Stimulated activated naive B cell treated with anti-CD40 and anti-IgM and Interleukin-4, amounts not matched to agents 10 μg/mL and 1 μg/mL and 100 μg/mL, for 72 hours (primary cell): Measurements from ENCODE around the gene CCR5.
"Not testable (repeated sequence)": the region's sequence is repeated elsewhere in the genome, so short reads cannot be mapped to it uniquely, and the experiment has no call there.

Source experiments
- ATAC-seq, 2 donors: fragments of 150-1000 bp; cut with Tn5 transposase; replicated peaks; 2 replicates each; pipeline ENCODE4 v1.10.0; 2021; ENCODE audit warnings: moderate library complexity in 1 of 2
- DNase-seq: peaks from one replicate; pipeline ENCODE4 v3.0.0; 2021
- H3K27ac Mint-ChIP-seq: one replicate; pipeline ENCODE4 v1.8.0; 2022; ENCODE audit warnings: mild to moderate bottlenecking, mixed read lengths
- H3K27me3 Mint-ChIP-seq, 2 donors: one replicate each; pipeline ENCODE4 v1.8.0; 2022; ENCODE audit warnings: mixed read lengths in 2 of 2
- H3K36me3 Mint-ChIP-seq, 2 donors: one replicate each; pipeline ENCODE4 v1.8.0; 2022; ENCODE audit warnings: mixed read lengths in 2 of 2, mild to moderate bottlenecking in 1 of 2
- H3K4me1 Mint-ChIP-seq, 2 donors: one replicate each; pipeline ENCODE4 v1.8.0; 2022; ENCODE audit warnings: mixed read lengths in 2 of 2, mild to moderate bottlenecking in 1 of 2
- H3K4me3 Mint-ChIP-seq, 2 donors: one replicate each; pipeline ENCODE4 v1.8.0; 2022; ENCODE audit warnings: mild to moderate bottlenecking in 2 of 2, mixed read lengths in 2 of 2, moderate library complexity in 1 of 2
- H3K9me3 Mint-ChIP-seq, 2 donors: one replicate each; pipeline ENCODE4 v1.8.0; 2022; ENCODE audit warnings: mixed read lengths in 2 of 2, mild to moderate bottlenecking in 1 of 2

The CCR5 gene

DNA sequence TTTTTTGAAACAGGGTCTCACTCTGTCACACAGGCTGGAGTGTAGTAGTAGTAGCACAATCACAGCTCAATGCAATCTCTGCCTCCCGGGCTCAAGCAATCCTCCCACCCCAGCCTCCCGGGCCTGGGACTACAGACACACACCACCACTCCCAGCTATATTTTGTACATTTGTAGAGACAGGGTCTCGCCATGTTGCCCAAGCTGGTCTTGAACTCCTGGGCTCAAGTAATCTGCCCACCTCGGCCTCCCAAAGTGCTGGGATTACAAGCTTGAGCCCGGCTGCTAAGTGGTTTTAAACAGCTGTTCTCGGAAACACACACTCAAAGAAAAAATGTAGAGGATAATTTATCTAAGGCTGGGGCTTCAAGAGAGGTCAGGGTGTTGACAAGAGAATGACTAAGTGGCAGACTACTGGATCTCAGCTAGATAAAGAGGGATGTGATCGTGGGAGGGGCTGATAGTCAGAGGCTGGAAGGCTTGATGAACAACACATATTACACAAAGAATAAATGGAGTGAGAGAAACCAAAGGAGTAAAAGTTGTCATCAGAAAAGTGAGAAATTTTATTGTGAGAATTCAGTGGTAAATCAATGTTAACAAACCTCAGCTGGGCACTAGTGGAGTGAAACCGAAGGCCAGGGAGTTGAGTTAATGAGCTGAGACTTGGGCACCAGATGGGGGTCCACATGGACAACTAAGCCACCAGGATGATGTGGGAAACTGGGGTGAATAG is 29.4 kb downstream of the CCR5 start:
- H3K27me3 Mint-ChIP-seq, result peaks cover 2% of the 10 kb centered on the region in 2 donors
- H3K27ac Mint-ChIP-seq, result no peak overlapping the region
- no peak overlapping the region for H3K4me3 Mint-ChIP-seq
- ATAC-seq (no peak), DNase-seq (no peak)
- no peaks in the 10 kb centered on the region for H3K9me3 Mint-ChIP-seq
- H3K4me1 Mint-ChIP-seq, result peaks cover 17 to 27% of the 10 kb centered on the region in 2 donors
- no peaks in the 10 kb centered on the region for H3K36me3 Mint-ChIP-seq

GRCh38 chr3:46400846-46401245 is 30.1 kb downstream of the CCR5 start:
- H3K4me1 Mint-ChIP-seq, result peaks cover 17 to 27% of the 10 kb centered on the region in 2 donors
- ATAC-seq (no peak), DNase-seq (no peak)
- no peaks in the 10 kb centered on the region for H3K27me3 Mint-ChIP-seq
- H3K36me3 Mint-ChIP-seq, result no peaks in the 10 kb centered on the region
- no peaks in the 10 kb centered on the region for H3K9me3 Mint-ChIP-seq
- no peak overlapping the region for H3K27ac Mint-ChIP-seq
- no peak overlapping the region for H3K4me3 Mint-ChIP-seq

DNA sequence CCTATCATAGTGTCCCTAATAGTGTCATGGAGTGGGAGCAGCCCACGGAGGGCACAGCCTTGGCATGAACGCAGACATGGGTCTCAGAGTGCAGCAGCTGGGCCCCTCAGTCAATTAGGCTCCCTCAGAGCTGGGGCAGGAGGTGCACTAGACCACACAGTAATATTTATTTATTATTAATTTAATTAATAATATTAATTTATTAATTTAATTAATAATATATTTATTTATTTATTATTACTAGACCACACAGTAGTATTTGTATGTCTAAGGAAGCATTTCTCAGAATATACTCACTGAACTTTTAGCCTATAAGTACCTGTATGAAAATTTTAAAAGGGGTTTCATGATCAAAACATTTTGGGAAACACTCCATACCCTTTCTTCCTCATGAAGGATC is 30.8 kb downstream of the CCR5 start:
- DNase-seq (no peak), ATAC-seq (no peak)
- Mint-ChIP-seq H3K27ac (no peak overlapping the region), H3K27me3 (no peaks in the 10 kb centered on the region), H3K9me3 (peaks cover under 1 to 1% of the 10 kb centered on the region in 2 donors), H3K4me1 (peaks cover 16 to 27% of the 10 kb centered on the region in 2 donors), H3K4me3 (no peak overlapping the region), H3K36me3 (peaks cover 2 to 4% of the 10 kb centered on the region in 2 donors)

DNA sequence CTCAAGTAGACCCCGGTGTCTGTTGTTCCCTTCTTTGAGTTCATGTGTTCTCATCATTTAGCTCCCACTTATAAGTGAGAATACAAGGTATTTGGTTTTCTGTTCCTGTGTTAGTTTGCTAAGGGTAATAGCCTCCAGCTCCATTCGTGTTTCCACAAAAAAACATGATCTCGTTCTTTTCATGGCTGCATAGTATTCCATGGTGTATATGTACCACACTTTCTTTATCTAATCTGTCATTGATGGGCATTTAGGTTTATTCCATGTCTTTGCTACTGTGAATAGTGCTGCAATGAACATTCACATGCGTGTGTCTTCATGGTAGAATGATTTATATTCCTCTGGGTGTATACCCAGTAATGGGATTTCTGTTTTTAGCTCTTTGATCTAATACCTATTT is 32.2 kb downstream of the CCR5 start:
- H3K27ac Mint-ChIP-seq, ATAC-seq, H3K9me3 Mint-ChIP-seq, DNase-seq, H3K4me3 Mint-ChIP-seq, H3K27me3 Mint-ChIP-seq: not testable (repeated sequence)
- Mint-ChIP-seq H3K4me1 (peaks cover 19 to 35% of the 10 kb centered on the region in 2 donors), H3K36me3 (peaks cover 5 to 11% of the 10 kb centered on the region in 2 donors)

GRCh38 chr3:46405301-46406019 is 34.7 kb downstream of the CCR5 start:
- Mint-ChIP-seq H3K27me3 (no peaks in the 10 kb centered on the region), H3K4me1 (peaks cover 32 to 58% of the 10 kb centered on the region in 2 donors), H3K4me3 (no peak overlapping the region), H3K27ac (peak overlapping the region; percentile 28), H3K36me3 (peaks cover 11 to 30% of the 10 kb centered on the region in 2 donors), H3K9me3 (peaks cover 4 to 5% of the 10 kb centered on the region in 2 donors)
- DNase-seq, result no peak
- ATAC-seq, result no peak

DNA sequence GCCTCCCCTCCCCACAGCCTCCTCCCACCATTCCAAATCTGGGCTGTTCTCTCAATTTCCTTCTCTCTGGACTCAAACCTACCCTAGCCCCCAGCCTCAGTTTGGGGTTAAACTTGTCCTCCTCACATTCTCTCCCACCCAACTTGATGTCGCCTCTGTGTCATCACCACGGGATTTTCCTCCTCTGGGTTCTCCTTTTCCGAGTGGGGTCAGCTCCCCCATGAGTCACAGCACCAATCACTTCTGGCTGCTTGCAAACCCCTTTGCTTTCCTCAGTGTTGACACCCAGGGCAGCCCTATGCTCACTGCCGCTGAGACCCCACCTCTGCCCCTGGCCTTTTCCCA is 35.7 kb downstream of the CCR5 start:
- H3K36me3 Mint-ChIP-seq, result peaks cover 11 to 30% of the 10 kb centered on the region in 2 donors
- peak overlapping the region; percentile 88 to 94 for H3K4me3 Mint-ChIP-seq
- ATAC-seq (no peak), DNase-seq (no peak)
- peak overlapping the region; percentile 97 for H3K27ac Mint-ChIP-seq
- no peaks in the 10 kb centered on the region for H3K27me3 Mint-ChIP-seq
- peaks cover 32 to 58% of the 10 kb centered on the region in 2 donors for H3K4me1 Mint-ChIP-seq
- H3K9me3 Mint-ChIP-seq, result peaks cover 4 to 5% of the 10 kb centered on the region in 2 donors

GRCh38 chr3:46406788-46407611 is 36.3 kb downstream of the CCR5 start, which contains the start of the genes CCR5AS and CCRL2:
Gene CCR5AS (minus strand): TSS chr3:46407066.
Gene CCRL2 (plus strand): TSS chr3:46407259. CDS start chr3:46408080, 821 bp downstream.
- ATAC-seq, result peak; percentile 90 to 91
- peaks cover 11 to 30% of the 10 kb centered on the region in 2 donors for H3K36me3 Mint-ChIP-seq

GRCh38 chr3:46407970-46408369 is 37.2 kb downstream of the CCR5 start:
- Mint-ChIP-seq H3K36me3 (peaks cover 11 to 30% of the 10 kb centered on the region in 2 donors), H3K27me3 (no peaks in the 10 kb centered on the region), H3K4me3 (peak overlapping the region; percentile 88 to 94), H3K9me3 (peaks cover 4 to 5% of the 10 kb centered on the region in 2 donors), H3K27ac (peak overlapping the region; percentile 97), H3K4me1 (peaks cover 32 to 58% of the 10 kb centered on the region in 2 donors)
- DNase-seq (no peak), ATAC-seq (peak in 1 of 2 donors; percentile 23)

More at GRCh38 chr3:46406788-46407611, 36.3 kb downstream of the CCR5 start, which contains the start of the genes CCR5AS and CCRL2:
- H3K4me1 Mint-ChIP-seq, result peaks cover 32 to 58% of the 10 kb centered on the region in 2 donors
- H3K4me3 Mint-ChIP-seq, result peak within 1 kb of the TSS; percentile 88 to 94
- peak within 1 kb of the TSS; percentile 97 for H3K27ac Mint-ChIP-seq
- H3K27me3 Mint-ChIP-seq, result no peaks in the 10 kb centered on the region
- peaks cover 4 to 5% of the 10 kb centered on the region in 2 donors for H3K9me3 Mint-ChIP-seq
- peak; percentile 65 for DNase-seq

GRCh38 chr3:46408853-46409252 is 38.1 kb downstream of the CCR5 start:
- Mint-ChIP-seq H3K27ac (no peak overlapping the region), H3K9me3 (peaks cover 4 to 5% of the 10 kb centered on the region in 2 donors)

GRCh38 chr3:46409739-46410489 is 39.2 kb downstream of the CCR5 start:
- DNase-seq (no peak), ATAC-seq (no peak)
- Mint-ChIP-seq H3K27me3 (no peaks in the 10 kb centered on the region), H3K4me3 (peak overlapping the region in 1 of 2 donors; percentile 3), H3K9me3 (peaks cover 4 to 5% of the 10 kb centered on the region in 2 donors), H3K4me1 (peaks cover 32 to 57% of the 10 kb centered on the region in 2 donors), H3K27ac (no peak overlapping the region), H3K36me3 (peaks cover 11 to 30% of the 10 kb centered on the region in 2 donors)

More at GRCh38 chr3:46408853-46409252, 38.1 kb downstream of the CCR5 start:
- ATAC-seq, result no peak
- H3K36me3 Mint-ChIP-seq, result peaks cover 11 to 30% of the 10 kb centered on the region in 2 donors
- H3K4me1 Mint-ChIP-seq, result peaks cover 32 to 58% of the 10 kb centered on the region in 2 donors
- no peak overlapping the region for H3K4me3 Mint-ChIP-seq
- DNase-seq, result no peak
- H3K27me3 Mint-ChIP-seq, result no peaks in the 10 kb centered on the region

- H3K4me3 Mint-ChIP-seq, result no peak overlapping the region
- H3K9me3 Mint-ChIP-seq, result peaks cover 4 to 5% of the 10 kb centered on the region in 2 donors
- DNase-seq, result no peak
- no peak overlapping the region for H3K27ac Mint-ChIP-seq
- H3K27me3 Mint-ChIP-seq, result no peaks in the 10 kb centered on the region
- H3K4me1 Mint-ChIP-seq, result peaks cover 28 to 57% of the 10 kb centered on the region in 2 donors
- ATAC-seq, result no peak
- peaks cover 11 to 30% of the 10 kb centered on the region in 2 donors for H3K36me3 Mint-ChIP-seq
Observed at GRCh38 chr3:46410669-46411068, 39.9 kb downstream of the CCR5 start.

- H3K4me3 Mint-ChIP-seq, result no peak overlapping the region
- H3K4me1 Mint-ChIP-seq, result peaks cover 29 to 57% of the 10 kb centered on the region in 2 donors
- H3K36me3 Mint-ChIP-seq, result peaks cover 11 to 29% of the 10 kb centered on the region in 2 donors
- peaks cover 4 to 5% of the 10 kb centered on the region in 2 donors for H3K9me3 Mint-ChIP-seq
- no peak overlapping the region for H3K27ac Mint-ChIP-seq
- H3K27me3 Mint-ChIP-seq, result no peaks in the 10 kb centered on the region
- DNase-seq (no peak), ATAC-seq (no peak)
Observed at GRCh38 chr3:46411271-46411670, 40.5 kb downstream of the CCR5 start.

- no peaks in the 10 kb centered on the region for H3K9me3 Mint-ChIP-seq
- H3K27me3 Mint-ChIP-seq, result no peaks in the 10 kb centered on the region
- H3K27ac Mint-ChIP-seq, result no peak overlapping the region
- peaks cover 21 to 52% of the 10 kb centered on the region in 2 donors for H3K4me1 Mint-ChIP-seq
- no peak for ATAC-seq
- DNase-seq, result no peak
- H3K4me3 Mint-ChIP-seq, result no peak overlapping the region
- peaks cover 6 to 19% of the 10 kb centered on the region in 2 donors for H3K36me3 Mint-ChIP-seq
Observed at GRCh38 chr3:46412786-46413298, 42.1 kb downstream of the CCR5 start.
